Measurements from ENCODE around the gene FAM174B.

FAM174B gene

DNA sequence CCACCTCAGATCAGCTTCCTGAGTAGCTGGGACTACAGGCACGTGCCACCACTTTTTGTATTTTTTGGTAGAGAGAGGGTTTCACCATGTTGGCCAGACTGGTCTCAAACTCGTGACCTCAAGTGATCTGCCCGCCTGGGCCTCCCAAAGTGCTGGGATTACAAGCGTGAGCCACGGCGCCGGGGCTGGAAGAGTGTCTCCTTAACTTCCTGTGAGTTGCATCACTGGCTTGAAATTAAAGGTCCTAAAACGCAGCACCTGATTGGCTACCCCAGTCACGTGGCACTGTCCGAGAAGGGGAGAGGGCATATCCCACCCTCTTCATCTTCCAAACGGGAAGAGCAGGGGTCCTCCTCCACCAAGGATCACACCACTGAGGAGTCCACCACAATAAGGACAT is 5.5 kb upstream of the FAM174B start:
- H3K36me3 ChIP-seq, result no peaks in the 10 kb centered on the region
- H3K27ac ChIP-seq, result no peak overlapping the region
- no peaks in the 10 kb centered on the region for H3K9me3 ChIP-seq
- no peaks in the 10 kb centered on the region for H3K27me3 ChIP-seq
- no peak overlapping the region for H3K4me3 ChIP-seq
- TF ChIP-seq, protein P1, sequence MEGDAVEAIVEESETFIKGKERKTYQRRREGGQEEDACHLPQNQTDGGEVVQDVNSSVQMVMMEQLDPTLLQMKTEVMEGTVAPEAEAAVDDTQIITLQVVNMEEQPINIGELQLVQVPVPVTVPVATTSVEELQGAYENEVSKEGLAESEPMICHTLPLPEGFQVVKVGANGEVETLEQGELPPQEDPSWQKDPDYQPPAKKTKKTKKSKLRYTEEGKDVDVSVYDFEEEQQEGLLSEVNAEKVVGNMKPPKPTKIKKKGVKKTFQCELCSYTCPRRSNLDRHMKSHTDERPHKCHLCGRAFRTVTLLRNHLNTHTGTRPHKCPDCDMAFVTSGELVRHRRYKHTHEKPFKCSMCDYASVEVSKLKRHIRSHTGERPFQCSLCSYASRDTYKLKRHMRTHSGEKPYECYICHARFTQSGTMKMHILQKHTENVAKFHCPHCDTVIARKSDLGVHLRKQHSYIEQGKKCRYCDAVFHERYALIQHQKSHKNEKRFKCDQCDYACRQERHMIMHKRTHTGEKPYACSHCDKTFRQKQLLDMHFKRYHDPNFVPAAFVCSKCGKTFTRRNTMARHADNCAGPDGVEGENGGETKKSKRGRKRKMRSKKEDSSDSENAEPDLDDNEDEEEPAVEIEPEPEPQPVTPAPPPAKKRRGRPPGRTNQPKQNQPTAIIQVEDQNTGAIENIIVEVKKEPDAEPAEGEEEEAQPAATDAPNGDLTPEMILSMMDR (IDR thresholded peaks at IDR 0.05), result no peak
- intact Hi-C loops (cut with DNase I; ENCODE audit: low total_unique reads), result no loop called here
- peaks cover 0 to 17% (median 13%) of the 10 kb centered on the region in 4 donors for H3K4me1 ChIP-seq
- DNase-seq, result no peak

DNA sequence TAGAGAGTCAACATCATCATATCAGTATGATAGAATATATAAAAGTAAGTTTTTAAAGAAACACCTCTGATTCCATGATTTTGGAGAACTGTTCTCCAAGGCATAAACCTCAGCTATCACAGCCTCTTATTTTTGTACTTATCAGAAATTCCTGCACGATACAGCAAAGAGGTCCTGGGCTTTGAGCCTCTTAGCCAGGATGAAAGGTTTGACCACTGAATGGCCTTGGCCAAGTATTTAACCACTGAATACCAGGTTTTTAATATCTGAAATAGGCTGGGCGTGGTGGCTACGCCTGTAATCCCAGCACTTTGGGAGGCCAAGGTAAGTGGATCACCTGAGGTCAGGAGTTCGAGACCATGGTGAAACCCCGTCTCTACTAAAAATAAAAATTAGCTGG is 1.9 kb upstream of the FAM174B start:
- H3K27me3 ChIP-seq, result no peaks in the 10 kb centered on the region
- H3K4me3 ChIP-seq, result no peak overlapping the region
- H3K27ac ChIP-seq, result no peak overlapping the region
- no peak for DNase-seq
- intact Hi-C loops (cut with DNase I; ENCODE audit: low total_unique reads), result no loop called here
- H3K4me1 ChIP-seq, result peaks cover 0 to 21% (median 10%) of the 10 kb centered on the region in 4 donors
- H3K9me3 ChIP-seq, result no peaks in the 10 kb centered on the region
- H3K36me3 ChIP-seq, result no peaks in the 10 kb centered on the region
- TF ChIP-seq, protein P1 (IDR thresholded peaks at IDR 0.05), result no peak

DNA sequence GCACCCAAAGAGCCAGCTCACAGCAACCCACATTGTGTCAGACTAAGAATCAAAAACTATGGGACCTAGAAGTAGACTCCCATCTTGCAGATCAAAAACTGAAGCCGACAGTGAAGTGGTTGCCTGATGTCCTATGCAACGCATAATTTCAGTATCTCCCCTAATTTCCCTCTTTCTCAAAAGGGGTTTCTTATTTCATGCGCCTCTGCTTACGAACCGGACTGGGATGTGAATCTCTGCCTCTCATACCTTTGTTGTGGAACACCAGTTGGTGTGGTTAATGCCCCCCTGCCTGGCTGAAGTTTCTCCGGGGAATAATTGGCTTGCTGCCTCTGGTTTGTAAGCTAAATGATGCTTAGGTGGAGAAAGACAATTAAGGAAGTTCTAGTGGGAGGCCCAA is 514 bp upstream of the FAM174B start:
- no peaks in the 10 kb centered on the region for H3K9me3 ChIP-seq
- peak overlapping the region; percentile 54 to 75 for H3K4me3 ChIP-seq
- no peak for DNase-seq
- intact Hi-C loops (cut with DNase I; ENCODE audit: low total_unique reads), result no loop called here
- TF ChIP-seq, protein P1 (IDR thresholded peaks at IDR 0.05), result no peak
- peak overlapping the region in 1 of 2 donors; percentile 52 for H3K27ac ChIP-seq
- no peaks in the 10 kb centered on the region for H3K36me3 ChIP-seq
- H3K4me1 ChIP-seq, result peaks cover 0 to 24% (median 10%) of the 10 kb centered on the region in 4 donors
- H3K27me3 ChIP-seq, result no peaks in the 10 kb centered on the region

DNA sequence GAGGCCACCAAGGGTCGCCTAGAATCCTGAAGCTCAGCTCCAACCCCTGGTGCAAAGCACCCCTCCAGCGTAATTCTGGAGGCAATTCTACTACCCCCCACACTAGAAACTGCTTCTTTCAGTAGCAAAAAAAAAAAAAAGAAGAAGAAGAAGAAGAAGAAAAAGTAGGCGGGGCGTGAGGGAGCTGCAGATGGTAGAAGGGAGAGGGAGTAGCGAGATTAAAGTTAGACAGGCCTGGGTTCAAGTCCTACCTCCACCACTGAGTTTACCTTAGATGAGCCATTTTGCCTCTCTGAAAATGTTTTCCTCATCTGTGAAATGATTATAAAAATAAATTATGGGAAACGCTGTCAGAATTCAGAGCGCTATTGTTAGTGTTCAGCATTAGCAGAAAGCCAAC is 913 bp downstream of the FAM174B start:
- H3K4me3 ChIP-seq, result peak overlapping the region; percentile 54 to 75
- peaks cover 0 to 24% (median 10%) of the 10 kb centered on the region in 4 donors for H3K4me1 ChIP-seq
- no peak overlapping the region for H3K27ac ChIP-seq
- no peaks in the 10 kb centered on the region for H3K9me3 ChIP-seq
- intact Hi-C loops (cut with DNase I; ENCODE audit: low total_unique reads), result no loop called here
- H3K27me3 ChIP-seq, result no peaks in the 10 kb centered on the region
- no peaks in the 10 kb centered on the region for H3K36me3 ChIP-seq
- TF ChIP-seq, protein P1 (IDR thresholded peaks at IDR 0.05), result no peak
- DNase-seq, result no peak

DNA sequence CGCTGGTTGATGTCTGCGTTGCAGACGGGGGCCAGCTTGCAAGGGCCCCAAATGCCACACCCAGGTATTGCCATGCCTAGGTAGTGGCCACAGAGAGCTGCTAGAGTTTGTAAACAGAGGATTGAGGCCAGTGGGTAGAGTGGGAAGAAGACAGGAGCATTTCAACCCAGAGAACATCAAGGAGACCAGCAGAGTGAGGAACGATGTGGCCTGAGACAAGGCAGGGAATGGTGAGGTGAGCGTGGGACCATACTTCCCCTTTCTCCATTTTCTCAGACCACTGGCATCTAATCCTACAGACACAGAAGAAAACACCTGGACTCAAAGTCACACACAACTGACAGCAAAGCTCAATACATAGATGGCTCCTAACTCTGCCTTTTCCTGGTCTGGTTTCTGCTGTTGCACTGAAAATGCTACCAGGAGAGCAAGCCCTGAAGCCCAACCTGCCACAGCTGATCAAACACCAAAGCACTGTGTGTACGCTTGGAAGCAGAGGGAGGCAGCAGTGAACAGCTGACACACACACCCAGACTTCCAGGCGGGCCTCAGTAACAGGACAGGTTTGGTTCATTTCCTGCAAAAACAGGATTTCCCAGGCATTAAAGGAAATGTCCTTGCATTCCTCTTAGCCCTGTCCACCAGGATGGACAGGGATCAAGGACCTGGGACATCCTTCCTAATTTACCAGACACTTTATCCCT is 1.6 kb downstream of the FAM174B start:
- DNase-seq, result no peak
- intact Hi-C loops (cut with DNase I; ENCODE audit: low total_unique reads), result no loop called here
- Histone ChIP-seq H3K27me3 (no peaks in the 10 kb centered on the region), H3K27ac (no peak overlapping the region), H3K4me3 (no peak overlapping the region), H3K4me1 (peaks cover 0 to 24% (median 10%) of the 10 kb centered on the region in 4 donors), H3K36me3 (no peaks in the 10 kb centered on the region), H3K9me3 (no peaks in the 10 kb centered on the region)
- TF ChIP-seq, protein P1 (IDR thresholded peaks at IDR 0.05), result no peak
